GM19238 (cell line): ENCODE measurements around the gene YAF2.
"Not testable (repeated sequence)": the region's sequence is repeated elsewhere in the genome, so short reads cannot be mapped to it uniquely, and the experiment has no call there.

Experiments
- DNase-seq: peaks from one replicate; pipeline ENCODE4 v3.0.0; 2011; ENCODE audit warnings: low spot score; ENCODE audit not compliant: insufficient read length

The YAF2 gene

DNA sequence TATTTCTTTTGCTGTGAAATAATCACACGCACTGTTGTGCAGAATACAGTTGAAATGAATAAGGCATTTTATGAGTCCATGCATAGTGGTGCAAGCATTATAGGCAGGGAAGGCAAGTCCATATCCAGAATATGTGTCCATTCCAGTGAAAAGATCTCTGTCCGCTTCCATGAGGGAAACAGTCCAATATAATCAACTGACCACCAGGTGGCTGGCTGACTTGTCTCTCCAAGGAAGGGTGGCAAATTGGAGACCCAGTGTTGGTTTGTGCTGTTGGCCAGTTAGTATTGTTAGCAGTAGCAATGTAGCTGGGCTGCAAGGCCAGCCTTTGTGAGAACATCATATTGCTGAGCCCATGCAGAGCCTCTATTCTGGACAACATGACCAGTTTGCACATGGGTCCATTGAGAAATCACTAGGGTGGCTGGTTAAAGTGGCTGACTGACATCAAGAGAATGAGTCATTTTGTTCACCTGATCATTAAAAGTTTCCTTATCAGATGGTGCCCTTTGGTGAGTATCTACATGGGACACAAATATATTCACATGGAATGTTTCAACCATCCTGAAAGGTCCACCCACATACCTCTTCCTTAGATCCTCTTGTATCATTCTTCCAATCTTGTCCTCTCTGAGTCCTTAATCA lies 17.3 kb upstream of the YAF2 start:
- DNase-seq: no peak

DNA sequence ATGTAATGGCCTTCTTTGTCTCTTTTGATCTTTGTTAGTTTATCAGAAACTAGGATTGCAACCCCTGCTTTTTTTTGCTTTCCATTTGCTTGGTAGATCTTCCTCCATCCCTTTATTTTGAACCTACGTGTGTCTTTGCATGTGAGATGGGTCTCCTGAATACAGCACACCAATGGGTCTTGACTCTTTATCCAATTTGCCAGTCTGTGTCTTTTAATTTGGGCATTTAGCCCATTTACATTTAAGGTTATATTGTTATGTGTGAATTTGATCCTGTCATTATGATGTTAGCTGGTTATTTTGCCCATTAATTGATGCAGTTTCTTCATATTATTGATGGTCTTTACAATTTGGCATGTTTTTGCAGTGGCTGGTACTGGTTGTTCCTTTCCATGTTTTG lies 14.6 kb upstream of the YAF2 start:
- not testable (repeated sequence) for DNase-seq

DNA sequence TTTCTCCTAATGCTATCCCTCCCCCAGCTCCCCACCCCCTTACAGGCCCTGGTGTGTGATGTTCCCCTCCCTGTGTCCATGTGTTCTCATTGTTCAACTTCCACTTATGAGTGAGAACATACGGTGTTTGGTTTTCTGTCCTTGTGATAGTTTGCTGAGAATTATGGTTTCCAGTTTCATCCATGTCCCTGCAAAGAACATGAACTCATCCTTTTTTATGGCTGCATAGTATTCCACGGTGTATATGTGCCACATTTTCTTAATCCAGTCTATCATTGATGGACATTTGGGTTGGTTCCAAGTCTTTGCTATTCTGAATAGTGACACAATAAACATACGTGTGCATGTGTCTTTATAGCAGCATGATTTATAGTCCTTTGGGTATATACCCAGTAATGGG lies 11.0 kb upstream of the YAF2 start:
- DNase-seq: not testable (repeated sequence)

DNA sequence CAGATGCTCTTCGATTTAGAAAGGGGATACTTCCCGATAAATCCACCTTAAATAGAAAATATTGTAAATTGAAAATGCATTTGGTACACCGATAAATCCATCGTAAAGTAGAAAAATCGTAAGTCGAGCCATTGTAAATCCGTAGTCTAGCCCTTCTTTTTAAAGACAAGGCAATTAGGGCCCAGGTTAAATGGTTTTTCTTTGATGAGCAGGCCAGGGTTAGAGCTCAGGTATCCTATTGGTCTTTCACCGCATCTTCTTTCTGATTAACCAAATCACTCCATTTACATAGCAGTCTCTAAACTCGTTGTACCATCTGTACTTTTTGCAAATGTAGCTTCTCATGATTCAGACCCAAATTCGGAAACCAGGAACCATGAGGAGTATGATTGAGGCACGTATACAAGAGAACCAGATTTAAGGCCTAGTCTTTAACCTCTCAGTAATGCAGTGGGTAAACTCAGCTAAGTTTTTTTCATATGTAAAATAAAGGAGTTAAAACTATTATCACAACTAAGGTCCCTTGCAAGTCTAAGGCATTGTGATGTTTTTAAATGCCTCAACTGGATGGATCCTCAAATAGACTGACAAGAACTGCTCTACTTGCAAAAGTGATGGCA lies 2.2 kb upstream of the YAF2 start:
- DNase-seq: no peak

DNA sequence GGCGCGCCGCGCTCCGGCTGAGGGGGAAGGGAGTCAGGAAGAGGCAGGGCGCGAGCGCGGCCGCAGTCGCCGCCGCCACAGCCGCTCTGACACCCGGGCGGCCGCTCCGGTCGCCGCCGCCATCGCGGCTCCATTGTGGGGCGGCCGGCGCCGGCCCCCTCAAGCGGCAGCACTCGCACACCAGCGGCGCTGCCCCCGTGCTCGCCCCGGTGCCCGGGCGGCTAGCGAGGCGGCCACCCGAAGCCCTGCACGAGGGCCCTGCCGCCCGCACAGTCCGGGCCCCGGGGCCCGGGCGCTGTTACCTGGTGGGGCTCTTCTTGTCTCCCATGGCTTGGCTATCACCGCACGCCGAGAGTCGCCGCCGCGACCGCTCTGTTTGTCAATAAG lies 202 bp downstream of the YAF2 start:
- DNase-seq: no peak

DNA sequence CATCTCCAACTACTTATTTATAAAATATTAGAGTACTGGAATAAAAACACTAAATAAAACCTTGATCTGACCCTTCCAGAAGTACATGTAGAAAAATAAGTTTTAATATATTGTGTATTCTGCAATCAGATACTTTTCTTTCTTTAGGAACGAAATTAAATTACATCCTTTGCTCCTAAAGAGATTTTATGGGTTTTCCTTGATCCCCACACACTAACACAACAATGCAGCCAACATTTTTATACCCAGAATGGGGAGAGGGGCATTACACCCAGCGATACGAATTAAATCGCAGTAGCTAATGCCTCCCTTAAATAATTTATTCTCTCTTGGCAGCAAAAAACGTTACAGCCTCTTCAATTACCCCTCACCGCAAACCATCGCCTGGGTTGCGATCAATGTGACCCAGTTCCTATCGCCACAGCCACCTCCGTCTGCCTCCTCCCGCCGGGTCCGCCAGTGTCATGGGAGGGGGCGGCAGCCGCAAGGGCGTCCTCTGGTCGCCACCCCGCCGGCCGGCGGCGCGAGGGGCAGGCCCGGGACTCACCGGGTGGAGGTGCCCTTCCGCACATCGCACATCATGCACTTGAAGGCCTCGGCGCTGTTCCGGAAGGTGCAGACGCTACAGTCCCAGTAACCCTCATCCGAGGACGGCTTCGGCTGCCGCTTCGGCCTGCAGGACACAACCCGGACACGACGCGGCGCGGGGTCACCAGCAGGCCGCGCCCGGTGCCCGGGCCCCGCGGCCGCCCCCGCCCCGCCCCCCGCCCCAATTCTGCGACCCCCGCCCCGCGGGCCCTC lies 796 bp downstream of the YAF2 start:
- peak; percentile 73 for DNase-seq

DNA sequence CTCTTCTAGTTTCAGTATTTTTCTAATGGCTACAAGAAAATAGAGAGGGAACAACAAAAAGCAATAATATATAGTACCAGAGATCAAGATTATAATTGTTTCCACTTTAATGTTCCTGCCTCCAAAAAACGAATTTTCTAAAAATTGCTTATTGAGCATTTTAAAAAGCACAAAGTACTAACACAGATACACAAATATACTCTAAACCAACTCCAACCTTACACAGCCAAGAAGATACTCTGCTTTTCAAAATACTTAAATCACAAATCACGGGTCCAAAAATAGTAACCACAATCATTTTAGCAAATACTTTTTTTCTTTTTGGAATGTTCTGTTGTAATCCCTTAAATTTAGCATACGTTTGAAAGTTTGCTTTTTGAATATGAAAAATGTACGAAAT lies 2.0 kb downstream of the YAF2 start:
- DNase-seq: no peak

DNA sequence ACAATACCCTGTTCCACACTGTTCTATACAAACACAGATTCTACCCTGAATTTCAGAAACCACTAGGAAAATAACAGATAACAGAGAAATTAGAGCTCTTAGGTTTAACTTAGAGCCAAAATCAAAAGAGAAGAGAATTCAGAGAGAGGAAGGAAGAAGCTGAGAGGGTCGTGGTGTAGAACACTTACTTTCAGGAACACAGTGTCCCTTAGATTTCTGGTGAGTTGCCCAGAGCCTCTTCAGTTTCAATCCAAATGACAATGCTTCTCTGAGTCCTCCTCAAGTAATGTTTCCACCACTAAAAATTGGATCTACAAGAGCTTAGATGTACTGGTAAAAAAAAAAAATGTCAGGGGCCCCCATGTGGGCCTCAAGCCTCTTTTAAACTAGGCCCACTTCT lies 2.6 kb downstream of the YAF2 start:
- no peak for DNase-seq

DNA sequence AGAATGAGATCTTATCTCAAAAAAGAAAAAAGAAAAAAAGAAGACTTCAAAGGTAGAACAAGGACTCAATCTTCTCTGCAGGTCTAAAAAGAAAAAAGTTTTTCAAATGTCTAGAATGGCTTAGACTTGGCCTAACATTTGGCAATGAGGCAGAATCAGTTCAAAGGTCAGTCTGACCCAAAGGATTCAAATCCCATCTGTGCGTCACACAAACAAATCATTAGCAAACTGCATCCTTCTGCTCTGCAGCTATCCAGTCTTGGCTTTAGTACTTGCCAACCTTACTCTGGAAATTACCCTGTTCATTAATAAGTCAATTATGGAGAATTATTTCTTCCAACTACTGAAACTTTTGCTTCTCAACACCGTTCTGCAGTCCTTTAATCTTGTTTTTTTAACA lies 3.1 kb downstream of the YAF2 start:
- no peak for DNase-seq

DNA sequence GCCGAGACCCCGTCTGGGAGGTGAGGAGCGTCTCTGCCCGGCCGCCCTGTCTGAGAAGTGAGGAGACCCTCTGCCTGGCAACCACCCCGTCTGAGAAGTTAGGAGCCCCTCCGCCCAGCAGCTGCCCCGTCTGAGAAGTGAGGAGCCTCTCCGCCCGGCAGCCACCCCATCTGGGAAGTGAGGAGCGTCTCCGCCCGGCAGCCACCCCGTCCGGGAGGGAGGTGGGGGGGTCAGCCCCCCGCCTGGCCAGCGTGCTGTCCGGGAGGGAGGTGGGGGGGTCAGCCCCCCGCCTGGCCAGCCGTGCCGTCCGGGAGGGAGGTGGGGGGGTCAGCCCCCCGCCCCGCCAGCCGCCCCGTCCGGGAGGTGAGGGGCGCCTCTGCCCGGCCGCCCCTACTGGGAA lies 10.5 kb downstream of the YAF2 start:
- DNase-seq: not testable (repeated sequence)

DNA sequence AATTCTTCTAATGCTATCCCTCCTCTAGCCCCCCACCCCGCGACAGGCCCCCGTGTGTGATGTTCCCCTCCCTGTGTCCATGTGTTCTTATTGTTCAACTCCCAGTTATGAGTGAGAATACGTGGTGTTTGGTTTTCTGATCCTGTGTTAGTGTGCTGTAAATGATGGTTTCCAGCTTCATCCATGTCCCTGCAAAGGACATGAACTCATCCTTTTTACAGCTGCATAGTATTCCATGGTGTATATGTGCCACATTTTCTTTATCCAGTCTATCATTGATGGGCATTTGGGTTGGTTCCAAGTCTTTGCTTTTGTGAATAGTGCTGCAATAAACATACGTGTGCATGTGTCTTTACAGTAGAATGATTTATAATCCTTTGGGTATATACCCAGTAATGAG lies 13.5 kb downstream of the YAF2 start:
- DNase-seq: not testable (repeated sequence)

DNA sequence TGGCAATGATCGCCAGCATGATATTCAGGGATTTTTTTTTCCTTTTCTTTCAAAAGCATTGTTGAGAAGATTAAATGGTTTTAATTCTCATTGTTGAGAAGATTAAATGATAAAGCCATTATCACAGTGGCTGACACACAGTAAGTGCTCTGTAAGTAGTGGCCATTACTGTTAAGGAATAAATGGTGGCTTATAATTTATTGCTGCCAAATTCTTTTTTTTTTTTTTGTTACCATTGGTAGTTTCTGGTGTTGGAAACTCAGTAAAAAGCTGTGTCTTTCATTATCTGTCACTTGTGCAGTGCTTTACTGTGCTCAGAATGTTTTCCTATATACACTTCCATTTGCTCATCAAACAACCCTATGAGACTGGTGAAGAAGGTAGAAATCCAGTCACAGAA lies 15.3 kb downstream of the YAF2 start:
- no peak for DNase-seq

DNA sequence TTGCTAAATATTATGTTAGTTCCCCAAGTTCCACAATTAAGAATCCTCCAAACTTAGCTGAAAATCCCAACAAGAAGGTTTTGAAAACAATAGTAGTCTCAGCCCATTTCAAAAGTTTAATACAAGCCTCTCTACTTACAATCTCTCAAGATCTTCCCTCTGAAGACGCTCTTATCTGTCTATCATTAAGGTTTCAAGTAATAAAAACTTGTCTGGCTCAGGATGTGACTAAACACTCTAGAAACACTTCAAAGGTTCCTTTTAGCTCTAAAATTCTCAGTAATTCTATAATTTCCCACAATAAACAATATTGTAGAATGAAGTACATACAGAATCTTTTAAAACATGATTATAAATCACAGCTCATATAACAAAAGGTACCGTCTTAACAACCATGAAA lies 16.3 kb downstream of the YAF2 start:
- no peak for DNase-seq

DNA sequence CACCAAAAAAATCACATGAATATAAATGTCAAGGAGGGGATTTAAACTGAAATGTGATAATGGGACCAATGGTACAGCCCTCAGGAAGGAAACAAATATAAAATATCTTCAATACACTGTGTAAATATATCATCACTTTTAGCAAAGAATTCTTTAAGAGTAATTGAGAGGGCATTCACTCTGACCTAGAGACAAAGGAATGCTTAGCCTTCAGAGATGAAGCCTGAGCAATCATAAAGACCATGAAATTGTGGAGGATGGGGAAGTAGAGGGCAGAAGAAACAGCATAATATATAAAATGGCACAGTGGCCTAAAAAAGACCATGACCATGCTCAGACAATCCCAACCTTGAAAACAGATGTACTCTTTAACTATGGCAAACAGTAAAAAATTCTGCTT lies 20.4 kb downstream of the YAF2 start:
- DNase-seq: no peak

DNA sequence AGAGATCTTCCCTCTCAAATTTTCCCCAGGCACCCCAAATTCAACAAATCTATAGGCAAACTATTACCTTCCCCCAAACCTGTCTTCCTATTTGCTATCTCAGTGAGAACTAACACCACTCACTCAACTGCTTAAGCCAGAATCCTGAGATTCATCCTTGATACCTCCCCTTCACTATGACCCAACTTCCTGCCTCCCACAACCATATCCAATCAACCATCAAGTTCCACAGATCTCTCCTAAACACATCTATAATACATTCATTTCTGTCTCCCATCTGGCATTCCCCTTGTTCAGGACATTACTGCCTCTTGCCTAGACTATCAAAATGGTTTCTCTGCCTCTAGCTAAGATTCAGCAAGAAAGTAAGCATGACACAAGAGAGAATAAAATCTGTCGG lies 21.3 kb downstream of the YAF2 start:
- DNase-seq: no peak

DNA sequence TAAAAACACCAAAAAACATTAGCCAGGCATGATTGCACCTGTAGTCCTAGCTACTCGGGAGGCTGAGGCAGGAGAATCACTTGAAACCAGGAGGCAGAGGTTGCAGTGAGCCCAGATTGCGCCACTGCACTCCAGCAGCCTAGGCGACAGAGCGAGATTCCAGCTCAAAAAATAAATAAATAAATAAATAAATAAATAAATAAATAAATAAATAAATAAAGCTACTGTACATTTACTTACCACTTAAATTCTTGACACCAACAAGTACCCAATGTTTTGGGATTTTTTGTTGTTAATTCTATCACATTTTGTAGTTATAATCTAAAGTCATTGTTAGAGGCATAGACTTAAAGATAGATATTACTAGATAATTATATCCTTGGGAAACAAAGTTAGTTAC lies 22.3 kb downstream of the YAF2 start:
- DNase-seq: not testable (repeated sequence)

DNA sequence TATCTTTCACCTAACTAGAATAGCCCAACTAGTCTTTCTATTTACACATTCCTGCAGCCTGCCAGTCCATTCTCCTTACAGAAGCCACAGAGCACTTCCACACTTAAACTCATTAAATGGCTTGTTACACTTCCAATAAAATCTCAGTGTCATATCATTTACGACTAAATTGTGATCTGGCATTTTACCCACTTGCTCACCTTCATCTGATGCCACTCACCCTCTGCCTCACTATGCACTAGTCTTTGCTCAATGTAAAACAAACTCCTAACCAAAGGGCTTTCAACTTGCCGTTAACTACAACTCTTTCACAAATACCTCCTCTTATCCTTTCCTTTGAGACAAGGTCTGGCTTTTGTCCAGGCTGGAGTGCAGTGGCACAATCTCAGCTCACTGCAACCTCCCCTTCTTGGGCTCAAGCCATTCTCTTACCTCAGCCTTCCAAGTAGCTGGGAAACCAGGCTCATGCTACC lies 24.1 kb downstream of the YAF2 start:
- no peak for DNase-seq

DNA sequence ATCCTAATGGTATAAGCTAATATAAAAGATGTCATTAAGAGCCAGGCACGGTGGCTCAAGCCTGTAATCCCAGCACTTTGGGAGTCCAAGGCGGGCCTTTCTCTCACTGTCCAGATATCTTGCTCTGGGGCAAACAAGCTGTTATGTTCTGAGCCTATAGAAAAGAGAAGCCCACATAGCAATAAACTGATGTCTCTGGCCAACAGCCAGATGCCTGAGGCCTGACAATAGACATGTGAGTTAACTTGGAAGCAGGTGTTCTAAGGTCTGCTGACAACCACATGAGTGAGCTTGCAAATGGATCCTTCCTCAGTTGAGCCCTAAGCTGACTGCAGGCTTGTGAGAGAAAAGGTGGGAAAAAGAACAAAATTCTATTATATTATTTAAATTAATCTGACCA lies 25.0 kb downstream of the YAF2 start:
- DNase-seq: no peak

DNA sequence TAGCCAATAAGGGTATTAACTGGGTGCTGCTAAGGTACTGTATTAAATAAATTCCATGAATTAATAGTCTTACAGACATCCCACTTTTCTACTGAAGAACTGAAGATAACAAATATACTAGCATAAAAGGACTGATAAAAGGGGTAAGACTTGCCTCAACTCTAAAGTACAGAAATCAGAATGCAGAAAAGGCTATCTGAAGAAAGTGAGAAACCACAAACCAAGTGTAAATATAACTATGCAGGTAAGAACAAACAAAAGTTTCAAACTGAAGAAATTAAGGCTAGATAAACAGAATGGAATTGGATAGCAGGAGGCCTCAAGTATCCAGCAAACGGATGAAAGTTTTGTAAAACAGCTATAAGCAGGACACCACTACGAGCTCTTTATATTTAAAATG lies 29.5 kb downstream of the YAF2 start:
- DNase-seq: no peak

DNA sequence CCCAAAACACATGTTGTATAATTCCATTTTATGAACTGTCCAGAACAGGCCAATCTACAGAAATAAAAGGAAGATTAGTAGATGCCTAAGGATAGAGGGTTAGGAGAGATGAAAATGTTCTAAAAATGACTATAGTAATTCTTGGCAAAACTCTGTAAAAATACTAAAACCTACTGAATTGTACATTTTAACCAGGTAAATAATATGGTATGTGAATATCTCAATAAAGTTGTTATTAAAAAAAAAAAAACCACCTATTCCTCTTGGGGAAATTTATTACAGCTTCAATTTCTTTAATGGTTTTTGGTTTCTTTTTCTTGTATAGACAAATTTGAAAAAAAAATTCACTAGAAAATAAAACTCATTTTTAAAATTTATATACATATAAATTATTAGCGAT lies 33.2 kb downstream of the YAF2 start:
- no peak for DNase-seq

DNA sequence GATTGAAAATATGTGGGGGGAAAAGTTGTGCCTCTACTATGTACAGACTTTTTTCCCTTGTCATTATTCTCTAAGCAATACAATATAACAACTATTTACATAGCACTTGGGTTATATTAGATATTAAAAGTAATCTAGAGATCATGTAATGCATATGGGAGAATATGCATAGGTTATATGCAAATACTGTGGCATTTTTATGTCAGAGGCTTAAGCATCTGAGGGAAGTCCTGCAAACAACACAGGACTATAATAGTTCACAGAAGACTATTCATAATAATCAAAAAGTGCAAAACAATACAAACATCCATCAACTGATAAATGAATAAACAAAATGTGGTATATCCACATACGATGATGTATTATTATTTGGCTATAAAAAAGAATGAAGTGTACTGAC lies 33.7 kb downstream of the YAF2 start:
- no peak for DNase-seq

DNA sequence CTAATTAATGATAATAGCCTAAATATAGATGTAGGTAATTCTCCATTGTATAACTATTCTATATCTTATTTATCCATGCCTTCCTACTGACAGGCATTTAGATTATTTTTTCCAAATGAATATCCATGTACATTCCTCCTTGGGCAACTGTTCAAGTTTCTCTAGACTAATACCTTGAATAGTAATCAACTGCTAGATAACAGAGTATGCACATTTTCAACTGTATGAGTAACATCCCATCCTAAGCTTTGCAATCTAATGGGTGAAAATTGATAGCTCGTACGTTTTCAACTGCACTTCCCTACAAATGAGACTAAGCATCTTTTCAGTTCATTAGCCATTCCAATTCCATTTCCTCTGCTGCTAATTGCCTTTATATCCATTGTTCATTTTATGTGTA lies 37.0 kb downstream of the YAF2 start:
- DNase-seq: no peak

DNA sequence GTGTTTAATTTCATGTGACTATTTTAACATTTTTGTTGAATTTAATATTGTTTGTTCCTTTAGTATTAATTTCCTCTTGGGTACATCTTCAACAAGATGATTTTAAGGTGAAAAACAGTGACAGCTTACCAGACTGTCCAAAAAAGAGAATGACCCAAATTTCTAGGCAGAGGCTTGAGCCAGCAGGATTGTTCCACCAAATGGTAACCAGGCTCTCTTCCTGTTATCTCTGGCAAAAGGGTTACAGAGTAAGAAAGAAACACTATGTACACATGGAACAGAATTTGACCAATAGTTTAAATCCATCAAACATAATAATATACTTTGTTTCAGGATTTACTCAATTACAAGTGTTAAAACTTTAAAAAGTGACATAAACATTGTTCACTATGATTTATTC lies 39.0 kb downstream of the YAF2 start:
- no peak for DNase-seq
